B cell (primary cell): ENCODE measurements around the gene NLGN4Y. TPM values are rescaled to one million over a fixed set of nuclear protein-coding genes. Genes with fewer than 3 reads are reported as not detected.

Source experiments
- ATAC-seq: fragments of 200-7000 bp; cut with Tn5 transposase; one replicate; pipeline ENCODE4 v1.10.0; 2021; ENCODE audit warnings: low read depth, mild to moderate bottlenecking, moderate number of reproducible peaks, moderate library complexity
- CTCF ChIA-PET: fragments of 350-600 bp; sonication (Branson Sonifier 250); formaldehyde crosslinking; loops from one replicate; lab custom pipeline; 2021; ENCODE audit warnings: antibody characterized with exemption, inconsistent platforms; lab: Charles Lee
- POLR2A ChIA-PET: fragments of 350-600 bp; sonication (Branson Sonifier 250); formaldehyde crosslinking; loops from one replicate; lab custom pipeline; 2021; ENCODE audit warnings: antibody characterized with exemption; lab: Charles Lee
- DNase-seq: peaks from one replicate; pipeline ENCODE4 v3.0.0; 2013
- H2AFZ ChIP-seq: 2 replicates; pipeline ENCODE4 v1.6.1; 2012; ENCODE audit warnings: mild to moderate bottlenecking, low read depth, low read length; ENCODE audit not compliant: insufficient read depth, poor library complexity, severe bottlenecking
- H3K27ac ChIP-seq, 2 donors: 1 replicate in 1 of 2; 2 replicates in 1 of 2; pipeline ENCODE4 v1.5.1; 2012 to 2013; ENCODE audit warnings: low read length in 2 of 2, mild to moderate bottlenecking in 2 of 2, moderate library complexity in 1 of 2
- H3K27me3 ChIP-seq, 4 experiments: fragments of 200-600 bp in 1 of 4; sonication (generic) in 1 of 4; replicated peaks in 1 of 4; 1 replicate in 2 of 4; 2 replicates in 2 of 4; pipeline versions ENCODE4 v1.6.1 to v1.7.0; 2013 to 2016; ENCODE audit warnings: low read length in 3 of 4, mild to moderate bottlenecking in 2 of 4, mixed read lengths in 1 of 4, moderate library complexity in 1 of 4; ENCODE audit not compliant: insufficient read depth in 4 of 4, control insufficient read depth in 3 of 4; ENCODE audit errors: control extremely low read depth in 1 of 4
- H3K36me3 ChIP-seq, 2 experiments: replicated peaks in 1 of 2; 1 replicate in 1 of 2; 2 replicates in 1 of 2; pipeline versions ENCODE4 v1.6.1 to v1.7.1; 2013; ENCODE audit warnings: low read length in 1 of 2; ENCODE audit not compliant: insufficient read depth in 2 of 2, control insufficient read depth in 1 of 2; ENCODE audit errors: control extremely low read depth in 1 of 2, extremely low read depth in 1 of 2
- H3K4me1 ChIP-seq, 2 donors: fragments of 200-600 bp in 1 of 2; sonication (generic) in 1 of 2; 1 replicate in 1 of 2; 2 replicates in 1 of 2; pipeline versions ENCODE4 v1.5.1 to v1.6.1; 2013 to 2017; ENCODE audit warnings: low read length in 2 of 2; ENCODE audit not compliant: control insufficient read depth in 2 of 2, insufficient read depth in 2 of 2
- H3K4me2 ChIP-seq: replicated peaks from 2 replicates; pipeline ENCODE3; 2012; ENCODE audit warnings: mild to moderate bottlenecking, low read depth, low read length; ENCODE audit not compliant: poor library complexity, severe bottlenecking
- H3K4me3 ChIP-seq, 5 experiments: fragments of 200-600 bp in 1 of 5; sonication (generic) in 1 of 5; 1 replicate in 3 of 5; 2 replicates in 2 of 5; pipeline versions ENCODE4 v1.5.1 to v1.7.0; 2011 to 2016; ENCODE audit warnings: low read length in 4 of 5, mild to moderate bottlenecking in 4 of 5, low read depth in 2 of 5, control low read depth in 1 of 5, moderate library complexity in 1 of 5; ENCODE audit not compliant: insufficient read depth in 1 of 5; ENCODE audit errors: control extremely low read depth in 1 of 5, extremely low read depth in 1 of 5
- H3K79me2 ChIP-seq: fragments of 200-600 bp; sonication (generic); one replicate; pipeline ENCODE4 v1.6.0; 2016; ENCODE audit warnings: low read length; ENCODE audit not compliant: control insufficient read depth, insufficient read depth
- H3K9ac ChIP-seq: fragments of 200-600 bp; sonication (generic); 2 replicates; pipeline ENCODE4 v1.6.1; 2017; ENCODE audit warnings: mild to moderate bottlenecking, low read length, moderate library complexity
- H3K9me3 ChIP-seq, 3 donors: one replicate each; pipeline versions ENCODE4 v1.6.1 to v1.7.1; 2013; ENCODE audit warnings: low read length in 2 of 3; ENCODE audit not compliant: control insufficient read depth in 2 of 3, insufficient read depth in 1 of 3; ENCODE audit errors: control extremely low read depth in 1 of 3
- H4K20me1 ChIP-seq: 2 replicates; pipeline ENCODE4 v1.6.0; 2012; ENCODE audit warnings: mild to moderate bottlenecking, low read length; ENCODE audit not compliant: insufficient read depth, control insufficient read depth, poor library complexity, severe bottlenecking
- H3K27ac Mint-ChIP-seq: one replicate; pipeline ENCODE4 v1.8.0; 2021; ENCODE audit warnings: mixed read lengths
- H3K27me3 Mint-ChIP-seq: one replicate; pipeline ENCODE4 v1.8.0; 2021; ENCODE audit warnings: mixed read lengths
- H3K4me1 Mint-ChIP-seq: one replicate; pipeline ENCODE4 v1.8.0; 2021; ENCODE audit warnings: mixed read lengths
- H3K4me3 Mint-ChIP-seq: one replicate; pipeline ENCODE4 v1.8.0; 2021; ENCODE audit warnings: mixed read lengths
- H3K9me3 Mint-ChIP-seq: one replicate; pipeline ENCODE4 v1.8.0; 2022; ENCODE audit warnings: mixed read lengths; ENCODE audit not compliant: insufficient read depth
- EZH2 ChIP-seq: IDR thresholded peaks from 2 replicates; pipeline ENCODE4 v1.6.1; 2012; ENCODE audit warnings: borderline replicate concordance, low read depth, mild to moderate bottlenecking, moderate library complexity, low read length; ENCODE audit not compliant: insufficient read depth, poor library complexity, severe bottlenecking
- WGBS: methylation state at CpG from one replicate; pipeline ENCODE4 v1.1.5; 2013; ENCODE audit warnings: missing lambda C conversion rate; ENCODE audit not compliant: insufficient coverage; 5-methylcytosine and 5-hydroxymethylcytosine counted together
- intact Hi-C: fragments of 100-400 bp; cut with micrococcal nuclease; formaldehyde crosslinking; loops from one replicate; pipeline ENCODE4 v1.10.0; 2022
- polyA plus RNA-seq: library from polyadenylated mRNA; depleted of rRNA; stranded (reverse); fragments of >200 nt; gene quantifications from 2 replicates; pipeline ENCODE4 v1.2.3, GENCODE V29; 2012
- total RNA-seq, 2 donors: library from RNA; stranded (reverse); fragments of 120-200 nt in 1 of 2; gene quantifications; 1 replicate in 1 of 2; 2 replicates in 1 of 2; pipeline versions ENCODE4 v1.2.3 to v1.2.4, GENCODE V29; 2013 to 2022
- TF ChIP-seq, protein P1 (sequence below): fragments of 200-600 bp; IDR thresholded peaks from one replicate; pipeline ENCODE4 v1.8.0; 2022; ENCODE audit warnings: antibody characterized with exemption, mild to moderate bottlenecking

Gene NLGN4Y
- total and polyA plus RNA-seq, 2 donors (not counting 1 experiment from before 2014, with no cell fraction given): 1.9 TPM; not detected in 1

DNA sequence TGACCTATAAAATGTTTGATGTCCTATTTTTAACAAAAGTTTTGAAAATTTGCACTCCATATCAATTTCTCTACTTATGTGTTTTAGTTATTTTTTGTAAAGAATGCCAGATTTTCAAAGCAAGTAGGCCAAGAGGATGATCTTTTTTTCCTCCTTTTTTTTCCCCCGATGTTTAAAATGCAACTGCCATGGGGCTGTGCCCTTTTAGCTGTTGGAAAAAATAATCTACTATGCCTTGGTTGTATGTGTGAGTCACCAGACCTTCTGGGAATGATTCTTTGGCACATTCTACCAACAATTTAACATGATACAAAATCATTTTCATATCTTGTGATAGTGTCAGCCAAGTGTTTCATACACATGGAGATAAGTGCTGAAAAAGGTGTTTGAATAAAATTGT lies 217.3 kb downstream of the NLGN4Y start:
- Mint-ChIP-seq H3K4me1 (no peaks in the 10 kb centered on the region), H3K9me3 (no peaks in the 10 kb centered on the region), H3K27ac (no peak overlapping the region), H3K27me3 (no peaks in the 10 kb centered on the region), H3K4me3 (no peak overlapping the region)
- no peaks in the 10 kb centered on the region for H3K36me3 ChIP-seq
- no peak overlapping the region for H3K4me2 ChIP-seq
- no peaks in the 10 kb centered on the region for H3K27me3 ChIP-seq
- no peaks in the 10 kb centered on the region for H3K4me1 ChIP-seq
- no peak overlapping the region for H3K27ac ChIP-seq
- H3K4me3 ChIP-seq: no peak overlapping the region
- ChIA-PET CTCF (no interaction called here), POLR2A (no interaction called here)
- no peak overlapping the region for H2AFZ ChIP-seq
- no peaks in the 10 kb centered on the region for H3K79me2 ChIP-seq
- DNase-seq: no peak
- no peaks in the 10 kb centered on the region for H3K9me3 ChIP-seq
- TF ChIP-seq EZH2: no peak
- TF ChIP-seq, protein P1, sequence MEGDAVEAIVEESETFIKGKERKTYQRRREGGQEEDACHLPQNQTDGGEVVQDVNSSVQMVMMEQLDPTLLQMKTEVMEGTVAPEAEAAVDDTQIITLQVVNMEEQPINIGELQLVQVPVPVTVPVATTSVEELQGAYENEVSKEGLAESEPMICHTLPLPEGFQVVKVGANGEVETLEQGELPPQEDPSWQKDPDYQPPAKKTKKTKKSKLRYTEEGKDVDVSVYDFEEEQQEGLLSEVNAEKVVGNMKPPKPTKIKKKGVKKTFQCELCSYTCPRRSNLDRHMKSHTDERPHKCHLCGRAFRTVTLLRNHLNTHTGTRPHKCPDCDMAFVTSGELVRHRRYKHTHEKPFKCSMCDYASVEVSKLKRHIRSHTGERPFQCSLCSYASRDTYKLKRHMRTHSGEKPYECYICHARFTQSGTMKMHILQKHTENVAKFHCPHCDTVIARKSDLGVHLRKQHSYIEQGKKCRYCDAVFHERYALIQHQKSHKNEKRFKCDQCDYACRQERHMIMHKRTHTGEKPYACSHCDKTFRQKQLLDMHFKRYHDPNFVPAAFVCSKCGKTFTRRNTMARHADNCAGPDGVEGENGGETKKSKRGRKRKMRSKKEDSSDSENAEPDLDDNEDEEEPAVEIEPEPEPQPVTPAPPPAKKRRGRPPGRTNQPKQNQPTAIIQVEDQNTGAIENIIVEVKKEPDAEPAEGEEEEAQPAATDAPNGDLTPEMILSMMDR: no peak
- H3K9ac ChIP-seq: no peak overlapping the region
- no CpG with 5 or more reads among the region's 1 CpG for WGBS
- intact Hi-C loops: no loop called here
- no peaks in the 10 kb centered on the region for H4K20me1 ChIP-seq
- ATAC-seq: no peak

DNA sequence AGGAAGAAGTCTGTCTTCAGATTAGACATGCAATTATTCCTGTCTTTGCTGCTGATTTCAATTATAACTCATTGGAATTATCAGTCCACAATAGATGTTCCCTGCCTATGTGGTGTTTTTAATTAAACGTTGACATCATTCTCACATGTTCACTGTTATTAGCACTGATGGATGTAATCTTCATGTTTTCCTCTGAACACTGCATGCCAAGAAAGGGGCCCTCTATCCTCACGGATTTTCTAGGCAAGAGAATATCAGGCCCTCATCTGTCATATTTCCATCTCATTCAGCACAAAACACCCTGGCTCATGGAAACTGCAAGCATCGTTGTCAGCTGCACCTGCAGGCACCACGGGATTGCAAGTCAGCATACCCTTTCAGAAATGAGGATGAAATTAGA lies 224.0 kb downstream of the NLGN4Y start:
- Histone ChIP-seq H3K9ac (no peak overlapping the region), H3K9me3 (no peaks in the 10 kb centered on the region), H3K36me3 (no peaks in the 10 kb centered on the region), H3K4me3 (no peak overlapping the region), H4K20me1 (no peaks in the 10 kb centered on the region), H3K4me2 (no peak overlapping the region), H3K4me1 (no peaks in the 10 kb centered on the region), H2AFZ (no peak overlapping the region), H3K27me3 (no peaks in the 10 kb centered on the region), H3K27ac (no peak overlapping the region), H3K79me2 (no peaks in the 10 kb centered on the region)
- no CpG with 5 or more reads among the region's 4 CpGs for WGBS
- H3K27me3 Mint-ChIP-seq: no peaks in the 10 kb centered on the region
- no peaks in the 10 kb centered on the region for H3K4me1 Mint-ChIP-seq
- H3K4me3 Mint-ChIP-seq: no peak overlapping the region
- intact Hi-C loops: no loop called here
- no peak overlapping the region for H3K27ac Mint-ChIP-seq
- TF ChIP-seq, protein P1: no peak
- no peak for TF ChIP-seq EZH2
- CTCF ChIA-PET: no interaction called here
- DNase-seq: no peak
- POLR2A ChIA-PET: no interaction called here
- no peak for ATAC-seq
- no peaks in the 10 kb centered on the region for H3K9me3 Mint-ChIP-seq
